DND-41 (cell line): ENCODE data around the gene PTGFRN.

Experiments used
- ATAC-seq: fragments of 200-7000 bp; cut with Tn5 transposase; 3 replicates; pipeline ENCODE4 v1.9.1; 2021; ENCODE audit warnings: low read depth; ENCODE audit not compliant: insufficient read depth
- DNase-seq: peaks from one replicate; pipeline ENCODE4 v3.0.0-alpha.2; 2020
- H2AFZ ChIP-seq: 2 replicates; pipeline ENCODE4 v1.6.0; 2012; ENCODE audit warnings: low read depth, low read length
- H3K27ac ChIP-seq: 2 replicates; pipeline ENCODE4 v1.5.1; 2012; ENCODE audit warnings: low read length, inconsistent platforms
- H3K27me3 ChIP-seq: fragments of 200-600 bp; sonication (generic); 2 replicates; pipeline ENCODE4 v1.6.0; 2012; ENCODE audit warnings: low read length, mild to moderate bottlenecking, inconsistent platforms; ENCODE audit not compliant: insufficient read depth, poor library complexity
- H3K36me3 ChIP-seq: 2 replicates; pipeline ENCODE4 v1.5.1; 2012; ENCODE audit warnings: low read length, inconsistent platforms; ENCODE audit not compliant: insufficient read depth
- H3K4me1 ChIP-seq: 2 replicates; pipeline ENCODE4 v1.5.1; 2012; ENCODE audit warnings: mild to moderate bottlenecking, low read length; ENCODE audit not compliant: insufficient read depth
- H3K4me2 ChIP-seq: 2 replicates; pipeline ENCODE4 v1.6.0; 2012; ENCODE audit warnings: mild to moderate bottlenecking, moderate library complexity, low read length, inconsistent platforms; ENCODE audit not compliant: insufficient read depth
- H3K4me3 ChIP-seq, 2 experiments: fragments of 200-600 bp in 1 of 2; shearing (Covaris generic) in 1 of 2; 2 replicates each; pipeline ENCODE4 v1.5.1; 2012 to 2016; ENCODE audit warnings: inconsistent platforms in 2 of 2, low read length in 2 of 2, mild to moderate bottlenecking in 2 of 2, low read depth in 1 of 2, moderate library complexity in 1 of 2
- H3K79me2 ChIP-seq: 2 replicates; pipeline ENCODE4 v1.6.0; 2012; ENCODE audit warnings: low read length, inconsistent platforms; ENCODE audit not compliant: insufficient read depth
- H3K9ac ChIP-seq: 2 replicates; pipeline ENCODE4 v1.6.0; 2012; ENCODE audit warnings: low read depth, mild to moderate bottlenecking, inconsistent platforms, low read length, moderate library complexity
- H3K9me3 ChIP-seq: 2 replicates; pipeline ENCODE4 v1.5.1; 2012; ENCODE audit warnings: low read length, moderate library complexity, mild to moderate bottlenecking, inconsistent platforms; ENCODE audit not compliant: insufficient read depth, severe bottlenecking
- H4K20me1 ChIP-seq: 2 replicates; pipeline ENCODE4 v1.6.0; 2012; ENCODE audit warnings: low read length; ENCODE audit not compliant: insufficient read depth
- EZH2 ChIP-seq: IDR thresholded peaks from 3 replicates; pipeline ENCODE4 v1.6.1; 2012; ENCODE audit warnings: borderline replicate concordance, low read depth, mild to moderate bottlenecking, moderate library complexity, low read length, inconsistent platforms; ENCODE audit not compliant: severe bottlenecking
- TF ChIP-seq, protein P1 (sequence below): IDR thresholded peaks from 2 replicates; pipeline ENCODE4 v1.5.1; 2012; ENCODE audit warnings: borderline replicate concordance, low read length, moderate library complexity, mild to moderate bottlenecking; ENCODE audit not compliant: poor library complexity, severe bottlenecking; ENCODE audit errors: extremely low read depth

The PTGFRN gene

DNA sequence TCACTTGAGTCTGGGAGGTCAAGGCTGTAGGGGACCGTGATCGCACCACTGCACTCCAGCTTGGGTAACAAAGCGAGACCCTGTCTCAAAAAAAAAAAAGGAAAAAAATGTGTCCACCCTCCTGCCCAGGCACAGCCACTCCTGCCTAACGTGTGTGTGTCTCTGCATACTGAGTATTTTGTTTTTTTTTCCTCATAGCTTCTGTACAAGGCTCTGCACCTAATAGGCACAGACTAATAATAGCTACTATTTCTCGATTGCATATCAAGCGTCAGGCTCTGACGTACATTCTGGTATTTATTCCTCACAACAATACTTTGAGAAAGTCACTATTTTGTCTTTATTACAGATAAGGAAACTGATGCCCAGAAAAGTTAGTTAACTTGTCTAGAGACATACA is 5.0 kb downstream of the PTGFRN start:
- Histone ChIP-seq H3K4me3 (no peak overlapping the region), H3K9ac (no peak overlapping the region), H3K9me3 (no peaks in the 10 kb centered on the region), H4K20me1 (no peaks in the 10 kb centered on the region), H2AFZ (no peak overlapping the region), H3K27ac (no peak overlapping the region), H3K4me1 (peaks cover 4% of the 10 kb centered on the region; the same call in 1 of the 2 replicates), H3K4me2 (no peak overlapping the region), H3K27me3 (no peaks in the 10 kb centered on the region), H3K36me3 (no peaks in the 10 kb centered on the region), H3K79me2 (no peaks in the 10 kb centered on the region)
- ATAC-seq (no peak), DNase-seq (no peak)
- TF ChIP-seq EZH2: no peak

DNA sequence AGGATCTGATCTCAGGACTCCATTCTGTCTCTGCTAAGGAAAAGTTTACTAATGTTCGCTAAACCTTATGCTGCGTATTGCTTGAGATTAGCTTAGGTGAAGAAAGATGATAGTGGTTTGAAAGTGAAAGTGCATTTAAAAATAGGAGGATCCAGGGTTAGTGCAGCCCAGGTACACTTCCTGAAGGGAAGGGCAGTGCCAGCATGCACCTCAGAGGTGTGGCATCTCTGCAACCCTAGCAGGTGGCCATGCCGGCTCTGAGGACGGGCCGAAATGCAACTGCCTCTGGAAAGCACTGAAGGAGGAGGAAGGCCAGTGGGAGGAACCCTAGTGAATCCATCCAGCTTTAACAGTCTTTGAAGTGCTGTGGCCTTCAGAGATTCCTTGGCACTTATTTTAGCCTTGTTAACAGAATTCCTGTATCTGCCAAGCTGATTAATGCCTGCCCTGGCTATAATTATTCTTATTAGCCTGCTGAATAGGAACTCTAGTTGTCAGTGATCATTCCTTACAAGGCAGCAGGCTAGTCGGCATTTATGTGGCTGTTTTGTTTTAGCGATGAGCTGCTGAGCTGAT is 5.5 kb downstream of the PTGFRN start:
- no peaks in the 10 kb centered on the region for H3K9me3 ChIP-seq
- no peak overlapping the region for H3K27ac ChIP-seq
- peak overlapping the region; percentile 23; the same call in 1 of the 2 replicates for H3K4me2 ChIP-seq
- no peak for DNase-seq
- no peak for ATAC-seq
- H3K36me3 ChIP-seq: no peaks in the 10 kb centered on the region
- H3K27me3 ChIP-seq: no peaks in the 10 kb centered on the region
- no peak overlapping the region for H3K4me3 ChIP-seq
- H2AFZ ChIP-seq: no peak overlapping the region
- H3K9ac ChIP-seq: no peak overlapping the region
- H3K4me1 ChIP-seq: peaks cover 4% of the 10 kb centered on the region; the same call in 1 of the 2 replicates
- TF ChIP-seq, protein P1, sequence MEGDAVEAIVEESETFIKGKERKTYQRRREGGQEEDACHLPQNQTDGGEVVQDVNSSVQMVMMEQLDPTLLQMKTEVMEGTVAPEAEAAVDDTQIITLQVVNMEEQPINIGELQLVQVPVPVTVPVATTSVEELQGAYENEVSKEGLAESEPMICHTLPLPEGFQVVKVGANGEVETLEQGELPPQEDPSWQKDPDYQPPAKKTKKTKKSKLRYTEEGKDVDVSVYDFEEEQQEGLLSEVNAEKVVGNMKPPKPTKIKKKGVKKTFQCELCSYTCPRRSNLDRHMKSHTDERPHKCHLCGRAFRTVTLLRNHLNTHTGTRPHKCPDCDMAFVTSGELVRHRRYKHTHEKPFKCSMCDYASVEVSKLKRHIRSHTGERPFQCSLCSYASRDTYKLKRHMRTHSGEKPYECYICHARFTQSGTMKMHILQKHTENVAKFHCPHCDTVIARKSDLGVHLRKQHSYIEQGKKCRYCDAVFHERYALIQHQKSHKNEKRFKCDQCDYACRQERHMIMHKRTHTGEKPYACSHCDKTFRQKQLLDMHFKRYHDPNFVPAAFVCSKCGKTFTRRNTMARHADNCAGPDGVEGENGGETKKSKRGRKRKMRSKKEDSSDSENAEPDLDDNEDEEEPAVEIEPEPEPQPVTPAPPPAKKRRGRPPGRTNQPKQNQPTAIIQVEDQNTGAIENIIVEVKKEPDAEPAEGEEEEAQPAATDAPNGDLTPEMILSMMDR: no peak
- TF ChIP-seq EZH2: no peak
- no peaks in the 10 kb centered on the region for H3K79me2 ChIP-seq
- H4K20me1 ChIP-seq: no peaks in the 10 kb centered on the region

DNA sequence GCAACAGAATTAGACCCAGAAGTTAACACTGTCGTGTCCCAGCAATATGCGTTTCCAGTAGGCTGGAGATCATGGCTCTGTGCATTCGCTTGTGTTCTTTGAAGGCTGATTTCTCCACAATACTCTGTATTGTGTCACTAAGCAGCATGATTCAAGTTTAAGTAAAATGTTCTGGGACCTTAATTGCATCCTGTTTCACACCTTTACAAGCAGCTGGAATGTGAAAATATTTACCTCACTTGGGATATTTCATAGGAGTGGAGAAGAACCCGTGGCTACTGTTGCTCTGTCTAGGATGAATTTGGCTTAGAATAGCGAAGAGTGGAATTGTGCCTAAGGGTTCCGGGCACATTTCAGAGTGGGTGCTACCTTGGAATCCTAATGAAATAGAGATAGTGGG is 6.3 kb downstream of the PTGFRN start:
- no peak overlapping the region for H2AFZ ChIP-seq
- no peaks in the 10 kb centered on the region for H3K27me3 ChIP-seq
- H3K4me3 ChIP-seq: no peak overlapping the region
- H3K4me1 ChIP-seq: peaks cover 4% of the 10 kb centered on the region; the same call in 1 of the 2 replicates
- no peak overlapping the region for H3K4me2 ChIP-seq
- H3K27ac ChIP-seq: no peak overlapping the region
- H3K9ac ChIP-seq: no peak overlapping the region
- no peaks in the 10 kb centered on the region for H3K79me2 ChIP-seq
- no peak for ATAC-seq
- no peaks in the 10 kb centered on the region for H4K20me1 ChIP-seq
- TF ChIP-seq, protein P1: no peak
- no peak for TF ChIP-seq EZH2
- no peaks in the 10 kb centered on the region for H3K9me3 ChIP-seq
- H3K36me3 ChIP-seq: no peaks in the 10 kb centered on the region
- DNase-seq: no peak

DNA sequence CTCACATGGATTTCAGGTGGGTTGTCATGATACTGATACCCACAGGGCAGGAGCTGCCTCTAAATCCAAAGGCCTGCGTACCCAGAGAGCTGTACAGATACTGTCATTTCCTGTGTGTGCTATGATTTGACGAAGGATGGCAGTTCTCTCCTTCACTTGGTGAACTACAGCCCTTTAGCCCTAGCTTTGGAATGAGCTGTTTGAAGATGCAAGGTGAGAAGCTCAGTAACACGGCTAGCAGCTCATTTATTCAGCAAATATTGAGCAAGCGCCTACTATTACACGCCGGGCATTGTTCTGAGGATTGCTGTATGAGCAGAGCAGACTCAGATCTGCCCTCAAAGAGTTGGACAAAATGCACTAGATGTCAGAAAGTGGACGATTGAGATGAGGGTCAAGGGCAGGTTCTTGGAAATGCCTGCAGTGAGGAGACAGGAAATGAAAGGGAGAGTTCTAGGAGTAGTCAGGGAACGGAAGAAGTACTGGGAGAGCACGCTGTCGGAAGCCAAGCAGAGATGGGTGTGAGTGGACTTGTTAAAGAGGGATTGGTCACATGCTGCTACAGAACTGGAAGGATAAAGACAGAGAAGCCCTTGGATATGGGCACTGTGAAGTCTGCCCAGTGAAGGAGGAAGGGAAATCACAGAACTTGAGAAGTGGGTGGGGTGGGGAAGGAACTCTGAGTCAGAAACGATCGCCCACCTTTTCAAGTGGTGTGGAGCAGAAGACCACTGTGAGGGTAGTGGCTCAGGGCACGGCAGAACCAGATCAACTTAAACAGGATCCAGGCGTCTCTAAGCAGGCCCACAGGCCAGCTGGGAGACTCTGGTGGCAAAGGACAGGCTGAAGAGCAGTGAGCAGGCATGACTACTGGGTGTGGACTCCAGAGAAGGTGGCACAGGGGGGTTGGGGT is 7.1 kb downstream of the PTGFRN start:
- peaks cover 4% of the 10 kb centered on the region; the same call in 1 of the 2 replicates for H3K4me1 ChIP-seq
- H4K20me1 ChIP-seq: no peaks in the 10 kb centered on the region
- no peaks in the 10 kb centered on the region for H3K9me3 ChIP-seq
- TF ChIP-seq EZH2: no peak
- TF ChIP-seq, protein P1: no peak
- H3K79me2 ChIP-seq: no peaks in the 10 kb centered on the region
- ATAC-seq: no peak
- no peaks in the 10 kb centered on the region for H3K36me3 ChIP-seq
- H2AFZ ChIP-seq: no peak overlapping the region
- DNase-seq: no peak
- H3K4me3 ChIP-seq: no peak overlapping the region
- no peak overlapping the region for H3K4me2 ChIP-seq
- H3K27ac ChIP-seq: no peak overlapping the region
- H3K27me3 ChIP-seq: no peaks in the 10 kb centered on the region
- no peak overlapping the region for H3K9ac ChIP-seq
